Left ventricle myocardium inferior (tissue), 1 donor: ENCODE data around the gene PCIF1. TPM values are rescaled to one million over a fixed set of nuclear protein-coding genes. Genes with fewer than 3 reads are reported as not detected.

ENCODE experiments used
- DNase-seq: peaks from one replicate; pipeline ENCODE4 v3.0.0-alpha.2; 2020
- H3K27ac ChIP-seq: fragments of 200-600 bp; replicated peaks from 2 replicates; pipeline ENCODE4 v1.8.0; 2021
- H3K27me3 ChIP-seq: fragments of 200-600 bp; 2 replicates; pipeline ENCODE4 v1.8.0; 2021; ENCODE audit warnings: low read depth
- H3K36me3 ChIP-seq: fragments of 200-600 bp; 2 replicates; pipeline ENCODE4 v1.8.0; 2021
- H3K4me1 ChIP-seq: fragments of 200-600 bp; 2 replicates; pipeline ENCODE4 v1.8.0; 2021
- H3K4me3 ChIP-seq: fragments of 200-600 bp; 2 replicates; pipeline ENCODE4 v1.8.0; 2021; ENCODE audit warnings: mild to moderate bottlenecking, moderate library complexity
- H3K9me3 ChIP-seq: fragments of 200-600 bp; replicated peaks from 2 replicates; pipeline ENCODE4 v1.8.0; 2021
- intact Hi-C: fragments of 100-400 bp; cut with micrococcal nuclease; formaldehyde crosslinking; loops from one replicate; pipeline ENCODE4 v1.11.0; 2022
- total RNA-seq: library from RNA; stranded (reverse); fragmentation: NEBNext Ultra II Directional; extraction: Animal tissue kit (Norgen Biotek cat#: 25700); gene quantifications from one replicate; pipeline ENCODE4 v1.2.1, GENCODE V29; 2021
- TF ChIP-seq, protein P1 (sequence below): fragments of 200-600 bp; IDR thresholded peaks from 2 replicates; pipeline ENCODE4 v1.8.0; 2021; ENCODE audit warnings: antibody characterized with exemption, mild to moderate bottlenecking, borderline replicate concordance
- donor health status: DM: no; HTN: yes; CAD: no; lungs with severe emphysema.

Gene PCIF1
- total RNA-seq, 1 donor from 2014 or later = 21.9 TPM

DNA sequence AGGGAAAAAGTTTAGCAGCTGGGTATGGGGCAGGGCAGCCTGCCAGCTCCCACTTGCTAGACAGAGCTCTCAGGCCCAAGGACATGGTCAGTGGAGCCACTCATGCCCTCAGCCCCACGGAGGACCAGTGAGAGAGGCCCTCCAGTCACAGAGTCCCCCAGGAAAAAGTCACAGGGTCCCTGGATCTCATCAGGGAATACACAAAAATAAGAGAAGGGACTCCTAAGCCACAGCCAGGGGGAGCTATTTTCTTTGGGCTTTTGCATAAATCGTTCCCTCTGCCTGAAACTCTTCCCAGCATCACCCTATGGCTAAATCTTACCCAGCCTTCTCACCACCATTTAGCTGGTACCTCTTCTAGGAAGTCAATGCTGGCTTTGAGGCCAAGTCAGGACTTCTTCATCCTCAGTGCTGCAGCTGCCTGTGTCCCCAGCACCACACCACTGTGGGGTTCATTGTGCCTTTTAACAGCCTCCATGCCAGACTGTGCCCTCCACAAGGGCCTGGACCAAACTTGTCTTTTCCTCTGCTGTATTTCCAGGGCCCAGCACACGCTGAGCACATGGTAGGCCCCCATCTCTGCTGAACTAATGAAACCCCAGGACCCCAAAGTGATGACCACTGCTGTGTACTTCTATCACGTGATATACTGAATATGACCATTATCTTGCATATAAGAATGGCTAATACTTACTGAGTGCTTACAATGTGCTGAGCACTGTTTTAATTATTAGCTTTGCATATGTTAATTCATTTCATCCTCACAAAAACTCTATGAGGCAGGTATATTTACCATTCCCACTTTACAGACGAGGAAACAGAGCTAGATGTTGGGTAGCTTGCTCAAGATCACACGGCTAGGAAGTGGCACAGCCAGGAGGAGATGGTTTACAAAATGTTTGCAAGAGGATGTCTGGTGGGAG, 35.5 kb downstream of the PCIF1 start:
- peak overlapping the region; percentile 77 for H3K4me3 ChIP-seq
- H3K9me3 ChIP-seq = no peaks in the 10 kb centered on the region
- no peak for DNase-seq
- peak overlapping the region; percentile 99 for H3K27ac ChIP-seq
- intact Hi-C loops = no loop called here
- peaks cover 29% of the 10 kb centered on the region for H3K4me1 ChIP-seq
- TF ChIP-seq, protein P1, sequence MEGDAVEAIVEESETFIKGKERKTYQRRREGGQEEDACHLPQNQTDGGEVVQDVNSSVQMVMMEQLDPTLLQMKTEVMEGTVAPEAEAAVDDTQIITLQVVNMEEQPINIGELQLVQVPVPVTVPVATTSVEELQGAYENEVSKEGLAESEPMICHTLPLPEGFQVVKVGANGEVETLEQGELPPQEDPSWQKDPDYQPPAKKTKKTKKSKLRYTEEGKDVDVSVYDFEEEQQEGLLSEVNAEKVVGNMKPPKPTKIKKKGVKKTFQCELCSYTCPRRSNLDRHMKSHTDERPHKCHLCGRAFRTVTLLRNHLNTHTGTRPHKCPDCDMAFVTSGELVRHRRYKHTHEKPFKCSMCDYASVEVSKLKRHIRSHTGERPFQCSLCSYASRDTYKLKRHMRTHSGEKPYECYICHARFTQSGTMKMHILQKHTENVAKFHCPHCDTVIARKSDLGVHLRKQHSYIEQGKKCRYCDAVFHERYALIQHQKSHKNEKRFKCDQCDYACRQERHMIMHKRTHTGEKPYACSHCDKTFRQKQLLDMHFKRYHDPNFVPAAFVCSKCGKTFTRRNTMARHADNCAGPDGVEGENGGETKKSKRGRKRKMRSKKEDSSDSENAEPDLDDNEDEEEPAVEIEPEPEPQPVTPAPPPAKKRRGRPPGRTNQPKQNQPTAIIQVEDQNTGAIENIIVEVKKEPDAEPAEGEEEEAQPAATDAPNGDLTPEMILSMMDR = peak; percentile 65
- peaks cover 47% of the 10 kb centered on the region for H3K36me3 ChIP-seq
- no peaks in the 10 kb centered on the region for H3K27me3 ChIP-seq

DNA sequence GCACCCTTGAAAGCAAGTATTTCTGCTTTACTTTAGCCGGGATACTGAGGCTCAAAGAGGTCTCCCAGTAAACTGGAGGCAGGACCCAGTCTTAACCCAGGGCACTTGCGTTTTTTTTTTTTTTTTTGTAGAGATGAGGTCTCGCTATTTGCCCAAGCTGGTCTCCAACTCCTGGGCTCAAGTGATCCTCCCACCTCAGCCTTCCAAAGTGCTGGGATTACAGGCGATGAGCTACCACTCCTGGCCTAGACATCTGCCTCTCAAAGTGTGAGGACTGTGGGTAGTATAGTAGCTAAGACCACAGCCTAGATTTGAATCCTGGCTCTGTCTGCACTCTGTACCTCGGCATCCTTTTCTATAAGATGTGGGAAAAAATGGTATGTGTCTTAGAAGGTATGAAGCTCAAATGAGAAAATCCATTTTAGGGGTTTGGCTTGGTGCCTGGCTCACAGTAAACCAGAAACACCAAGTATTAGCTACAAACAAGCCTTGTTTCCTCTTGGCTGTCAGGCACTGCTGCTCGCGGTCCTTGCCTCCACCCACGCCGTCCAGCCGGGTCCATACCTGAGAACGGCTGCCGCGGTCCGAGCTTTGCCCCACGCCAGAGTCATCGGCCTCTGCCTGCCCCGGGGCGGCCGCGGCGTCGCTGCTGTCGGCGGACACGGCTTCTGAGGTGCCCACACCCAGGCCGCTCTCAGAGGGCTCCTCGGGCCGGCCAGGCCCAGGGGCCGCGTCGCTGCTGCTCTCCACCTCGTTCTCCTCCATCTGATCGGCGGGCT, 36.4 kb downstream of the PCIF1 start:
- TF ChIP-seq, protein P1 = no peak
- intact Hi-C loops = no loop called here
- DNase-seq = no peak

DNA sequence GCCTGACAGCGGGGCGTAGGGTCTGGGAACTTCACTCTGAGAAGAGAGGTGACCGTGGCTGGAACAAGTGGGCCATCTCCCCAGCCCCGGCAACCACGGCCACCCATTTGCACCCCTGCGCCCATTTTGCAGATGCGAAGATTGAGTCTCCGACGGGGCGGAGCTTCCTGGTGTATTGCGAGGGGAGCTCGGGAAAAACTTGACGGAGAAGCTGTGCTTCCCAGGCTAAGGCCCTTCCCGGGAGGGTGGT, 36.9 kb downstream of the PCIF1 start:
- TF ChIP-seq, protein P1 = no peak
- intact Hi-C loops = no loop called here
- peak overlapping the region; percentile 99 for H3K27ac ChIP-seq
- peak; percentile 44 for DNase-seq
- no peaks in the 10 kb centered on the region for H3K9me3 ChIP-seq
- peak overlapping the region; percentile 77 for H3K4me3 ChIP-seq
- H3K4me1 ChIP-seq = peaks cover 29% of the 10 kb centered on the region
- H3K27me3 ChIP-seq = no peaks in the 10 kb centered on the region
- peaks cover 33% of the 10 kb centered on the region for H3K36me3 ChIP-seq

More for the DNA sequence above, 36.4 kb downstream of the PCIF1 start:
- H3K36me3 ChIP-seq = peaks cover 38% of the 10 kb centered on the region
- peaks cover 29% of the 10 kb centered on the region for H3K4me1 ChIP-seq
- peak overlapping the region; percentile 77 for H3K4me3 ChIP-seq
- H3K9me3 ChIP-seq = no peaks in the 10 kb centered on the region
- no peaks in the 10 kb centered on the region for H3K27me3 ChIP-seq
- peak overlapping the region; percentile 99 for H3K27ac ChIP-seq

DNA sequence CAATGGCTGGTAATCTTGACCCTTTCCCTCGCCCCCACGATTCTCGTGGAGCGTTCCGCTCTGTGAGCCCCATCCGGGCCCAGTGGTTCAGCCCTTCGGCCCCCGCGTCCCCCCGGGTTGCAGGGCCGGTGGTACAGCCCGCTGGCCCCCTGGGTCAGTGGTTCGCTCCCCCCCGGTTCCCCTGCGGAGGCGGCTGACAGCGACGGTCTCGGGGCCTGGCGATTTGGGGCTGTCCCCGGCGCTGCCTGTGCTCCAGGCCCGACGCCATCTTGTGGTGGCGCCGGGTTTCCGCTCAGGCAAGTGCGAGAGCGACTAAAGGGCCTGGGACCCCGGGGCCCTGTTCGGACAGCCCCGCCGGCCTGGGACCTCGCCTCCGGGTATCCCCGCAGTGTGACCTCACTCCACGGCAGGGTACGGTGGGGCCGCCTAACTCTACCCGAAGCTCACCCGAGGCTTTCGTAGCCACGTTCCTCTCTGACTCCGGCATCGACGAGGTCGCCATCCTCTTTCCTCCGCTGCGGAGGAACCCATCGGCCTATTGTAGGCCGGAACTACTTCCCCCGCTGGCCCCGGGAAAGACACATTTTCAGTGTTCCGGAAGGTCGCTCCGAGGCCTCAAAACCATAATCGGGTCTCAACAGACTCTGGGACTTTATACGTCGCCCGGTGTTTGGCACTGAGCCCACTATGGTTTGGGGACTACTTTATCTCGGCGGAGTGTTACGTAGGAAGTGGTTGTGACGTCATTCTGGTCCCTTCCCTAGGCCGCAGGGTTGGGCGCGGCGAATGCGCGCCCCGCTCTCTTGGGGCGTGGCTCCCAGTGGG, 37.4 kb downstream of the PCIF1 start, which contains the start of gene ZNF335:
ZNF335 (minus strand) TSS at position 529 of the 825 bp plus-strand sequence. CDS start 793 bp downstream, outside the sequence.
- intact Hi-C loops = no loop called here
- no peaks in the 10 kb centered on the region for H3K9me3 ChIP-seq

More for the DNA sequence above, 37.4 kb downstream of the PCIF1 start, which contains the start of gene ZNF335:
- no peaks in the 10 kb centered on the region for H3K27me3 ChIP-seq
- H3K4me3 ChIP-seq = peak within 1 kb of the TSS; percentile 77
- TF ChIP-seq, protein P1 = peak; percentile 54
- H3K27ac ChIP-seq = peak within 1 kb of the TSS; percentile 99
- H3K36me3 ChIP-seq = peaks cover 28% of the 10 kb centered on the region
- DNase-seq = peak; percentile 96
- peaks cover 29% of the 10 kb centered on the region for H3K4me1 ChIP-seq
